Urothelium cell line (cell line): ENCODE results near the gene GRK3.
"Not testable (repeated sequence)": the region's sequence is repeated elsewhere in the genome, so short reads cannot be mapped to it uniquely, and the experiment has no call there.

Experiments
- DNase-seq: peaks from one replicate; pipeline ENCODE4 v3.0.0; 2011; ENCODE audit warnings: low spot score, mixed read lengths
- FAIRE-seq: peaks from 2 replicates; lab custom pipeline; 2011; peaks lifted over from hg19 to GRCh38; lab: Jason Lieb, UNC

Gene GRK3

DNA sequence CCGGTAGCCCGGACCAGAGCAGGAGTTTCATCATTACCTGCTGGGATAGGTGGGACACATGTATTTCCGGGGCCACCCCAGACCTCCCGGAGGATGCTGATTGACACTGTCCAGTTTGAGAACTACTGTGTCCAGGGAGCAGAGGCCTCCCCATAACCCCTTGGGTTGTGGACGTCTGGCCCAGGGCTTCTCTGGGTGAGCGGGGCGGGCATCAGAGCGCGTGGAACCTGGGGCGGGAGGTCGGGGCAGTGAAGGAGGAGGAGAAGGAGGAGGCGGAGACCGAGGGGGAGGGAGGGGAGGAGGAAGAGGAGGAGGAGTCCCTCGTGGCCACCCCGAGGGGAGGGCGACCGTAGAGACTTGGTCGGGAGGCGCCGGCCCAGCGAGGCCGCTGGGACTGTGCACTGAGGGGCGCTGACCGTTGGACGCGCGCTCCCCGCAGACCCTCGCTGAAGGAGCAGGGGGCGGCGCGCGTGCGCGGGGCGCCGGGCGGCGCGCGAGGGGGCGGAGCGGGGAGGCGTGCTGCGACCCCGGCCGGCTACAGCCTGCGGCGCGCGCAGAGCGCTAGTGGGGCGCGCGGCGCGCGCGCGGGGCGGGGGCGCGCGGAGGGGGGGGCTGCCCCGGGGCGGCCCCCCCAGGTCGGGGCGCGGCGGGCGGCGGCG is at the start of gene GRK3:
TSS of gene GRK3 (plus strand) at position 356 of the 659 bp plus-strand sequence. CDS start 366 bp downstream, outside the sequence.
- DNase-seq (peak; percentile 97), FAIRE-seq (peak; percentile 100)

DNA sequence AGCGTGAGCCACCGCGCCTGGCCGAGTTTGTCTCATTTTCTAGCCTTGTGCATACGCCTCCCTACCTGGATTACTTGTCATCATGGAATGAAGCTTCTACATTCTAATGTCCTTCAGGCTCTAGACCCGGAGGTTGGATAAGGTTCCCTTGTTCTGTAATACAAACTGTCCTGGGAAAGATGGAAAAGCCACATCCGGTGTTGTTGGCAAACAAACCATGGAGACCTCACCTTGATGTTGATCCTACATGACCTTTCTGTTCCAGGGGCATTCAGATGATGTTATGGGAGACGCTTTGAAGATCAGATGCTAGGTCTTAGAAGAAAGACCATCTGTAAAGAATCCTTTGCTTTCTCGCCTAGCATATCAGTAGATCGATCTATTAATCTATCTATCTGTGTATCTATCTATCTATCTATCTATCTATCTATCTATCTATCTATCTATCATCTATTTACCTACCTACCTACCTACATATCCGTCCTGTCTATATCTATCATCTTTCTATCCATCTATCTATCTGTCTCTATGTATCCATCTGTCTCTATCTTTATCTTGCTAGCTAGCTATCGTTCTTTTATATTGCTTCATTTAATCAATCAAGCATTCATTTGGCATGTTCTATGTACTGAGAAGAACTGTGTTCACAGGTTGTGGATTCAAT is 46.3 kb upstream of the GRK3 start:
- peak; percentile 99 for FAIRE-seq

GRCh38 chr22:25525376-25525775 is 39.1 kb upstream of the GRK3 start:
- DNase-seq: no peak
- peak; percentile 91 for FAIRE-seq

More for the DNA sequence above, 46.3 kb upstream of the GRK3 start:
- no peak for DNase-seq

GRCh38 chr22:25525804-25526584 is 38.5 kb upstream of the GRK3 start:
- not testable (repeated sequence) for DNase-seq, FAIRE-seq

DNA sequence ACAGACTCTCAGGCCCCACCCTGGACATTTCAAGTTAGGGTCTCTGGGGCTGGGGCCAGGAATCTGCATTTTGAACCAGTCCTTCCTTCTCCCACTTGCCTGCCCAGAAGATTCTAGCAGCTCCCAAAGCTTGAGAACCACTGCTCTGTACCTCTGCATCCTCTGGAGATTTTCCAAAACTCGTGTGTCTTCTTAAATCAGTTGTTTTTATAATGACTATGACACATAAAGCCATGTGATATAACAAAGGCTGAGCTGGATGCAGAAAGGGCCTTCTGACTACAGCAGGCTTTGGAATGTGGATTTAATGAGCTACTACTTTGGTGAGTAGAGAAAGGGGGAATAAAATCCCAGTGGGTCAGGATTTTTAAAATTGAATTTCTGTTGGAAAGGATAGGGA is 37.5 kb upstream of the GRK3 start:
- FAIRE-seq, DNase-seq: not testable (repeated sequence)

DNA sequence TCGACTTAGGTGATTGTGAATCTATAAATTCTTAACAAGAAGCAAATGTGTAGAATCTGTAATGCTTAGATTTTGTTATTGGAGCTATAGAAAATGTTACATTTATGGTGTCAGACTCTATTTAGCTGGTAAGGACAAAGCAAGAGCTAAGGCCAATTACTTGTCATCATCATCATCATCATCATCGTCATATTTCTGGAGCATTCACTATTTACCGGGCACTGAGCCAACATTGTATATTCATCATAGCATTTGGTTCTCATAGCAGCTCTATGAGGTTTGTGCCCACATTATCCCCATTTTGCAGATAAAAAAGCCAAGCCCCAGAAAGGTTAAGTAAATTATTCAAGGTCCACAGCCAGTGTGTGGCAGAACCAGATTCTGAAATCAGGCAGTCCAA is 36.4 kb upstream of the GRK3 start:
- FAIRE-seq: peak; percentile 96
- not testable (repeated sequence) for DNase-seq

DNA sequence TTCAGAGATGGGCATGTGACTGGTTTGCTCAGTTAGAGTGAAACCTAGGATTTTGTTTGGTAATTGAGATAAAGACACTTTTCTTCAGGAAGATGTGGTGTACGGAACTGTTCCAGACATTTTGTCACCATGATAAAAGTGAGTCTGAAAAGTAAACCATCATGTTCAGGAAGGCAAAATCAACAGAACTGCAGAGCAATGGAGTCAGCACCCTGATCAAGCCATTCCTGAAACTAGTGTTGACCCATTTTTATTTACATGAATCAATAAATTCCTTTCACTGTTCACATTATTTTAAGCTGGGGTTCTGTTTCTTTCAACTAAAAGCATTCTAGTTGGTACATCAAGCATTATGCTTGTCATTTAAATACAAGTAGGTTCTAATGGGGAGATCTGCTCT is 35.4 kb upstream of the GRK3 start:
- not testable (repeated sequence) for DNase-seq, FAIRE-seq

DNA sequence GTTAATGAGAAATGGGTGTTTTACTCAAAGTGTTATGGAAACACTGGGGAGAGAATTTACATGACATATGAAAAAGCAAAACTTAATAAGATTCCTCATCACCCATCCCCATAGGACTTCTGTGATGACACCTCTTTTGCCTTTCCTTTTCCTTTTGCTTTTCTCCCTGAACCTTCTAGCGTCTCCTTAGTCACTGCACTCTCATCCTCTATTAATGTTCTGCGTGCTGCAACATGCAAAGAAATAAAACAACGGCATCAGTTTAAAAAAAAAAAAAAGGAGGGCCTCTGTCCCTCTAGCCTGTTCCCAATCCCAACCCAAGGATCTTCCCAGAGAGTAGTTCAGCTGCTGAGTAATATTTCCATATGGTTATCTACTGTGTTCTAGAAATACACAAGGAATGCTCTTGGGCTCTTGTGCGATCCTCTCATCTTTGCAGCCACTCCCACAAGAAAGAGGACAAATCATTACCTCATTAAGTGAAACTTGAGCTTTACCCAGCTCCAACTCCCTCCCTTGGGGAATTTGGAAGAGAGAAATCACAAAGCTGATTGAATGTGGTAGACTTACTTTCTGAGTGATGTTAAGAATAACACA is 34.8 kb upstream of the GRK3 start:
- not testable (repeated sequence) for FAIRE-seq, DNase-seq

GRCh38 chr22:25531677-25532076 is 32.8 kb upstream of the GRK3 start:
- not testable (repeated sequence) for DNase-seq
- peak; percentile 99 for FAIRE-seq

DNA sequence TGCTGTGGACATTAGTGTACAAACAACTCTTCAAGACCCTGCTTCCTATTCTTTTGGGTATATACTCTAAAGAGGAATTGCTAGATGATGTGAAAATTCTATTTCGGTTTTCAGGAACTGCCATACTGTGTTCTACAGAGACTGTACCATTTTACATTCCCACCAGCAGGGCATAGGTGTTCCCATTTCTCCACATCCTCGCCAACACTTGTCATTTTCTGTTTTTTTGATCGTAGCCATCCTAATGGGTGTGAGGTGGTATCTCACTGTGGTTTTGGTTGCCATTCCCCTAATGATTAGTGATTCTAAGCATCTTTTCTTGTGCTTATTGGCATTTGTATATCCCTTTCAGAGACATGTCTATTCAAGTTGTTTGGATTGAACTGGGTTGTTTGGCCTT is 29.8 kb upstream of the GRK3 start:
- no peak for DNase-seq
- no peak for FAIRE-seq

DNA sequence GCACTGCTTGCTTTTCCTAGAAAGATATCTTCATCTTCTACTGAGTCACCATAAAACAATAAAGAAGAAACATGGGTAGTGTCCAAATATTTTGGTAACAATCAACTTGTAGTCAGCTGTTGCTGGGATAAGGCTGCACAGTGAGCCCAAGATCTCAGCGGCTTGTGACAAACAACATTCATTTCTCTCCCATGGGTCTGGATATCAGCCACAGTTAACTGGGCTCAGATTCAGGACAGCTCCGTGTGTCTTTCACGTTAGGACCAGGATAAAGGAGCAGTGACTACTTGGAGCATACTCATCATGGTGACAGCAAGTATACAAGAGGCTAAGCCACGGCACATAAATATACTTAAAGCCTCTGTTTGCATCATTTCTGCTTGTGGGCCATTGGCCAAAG is 27.9 kb upstream of the GRK3 start:
- peak; percentile 92 for FAIRE-seq
- DNase-seq: no peak

GRCh38 chr22:25540166-25540907 is 24.1 kb upstream of the GRK3 start:
- DNase-seq: no peak
- no peak for FAIRE-seq

GRCh38 chr22:25540908-25541660 is 23.4 kb upstream of the GRK3 start:
- DNase-seq (no peak), FAIRE-seq (peak; percentile 98)

DNA sequence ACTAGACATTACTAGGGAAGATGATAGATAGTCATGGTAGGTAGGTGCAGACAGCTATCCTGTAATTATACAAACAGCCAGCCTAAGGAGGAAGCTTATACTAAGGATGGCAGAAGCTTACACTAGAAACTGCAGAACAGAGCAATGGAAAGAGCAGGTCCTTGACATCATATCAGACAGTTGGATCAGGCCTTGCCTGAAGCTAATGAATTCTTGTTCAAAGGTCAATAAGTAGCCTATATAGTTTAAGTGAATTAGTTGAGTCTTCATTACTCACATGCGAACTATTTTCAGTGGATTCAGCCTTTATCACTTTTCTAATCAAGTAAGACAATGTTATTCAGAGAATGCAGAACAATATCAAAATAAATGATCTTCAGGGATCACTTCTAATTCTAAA is 22.3 kb upstream of the GRK3 start:
- FAIRE-seq (no peak), DNase-seq (no peak)

- DNase-seq (no peak), FAIRE-seq (peak; percentile 76)
Measured at GRCh38 chr22:25542720-25543402, 21.6 kb upstream of the GRK3 start.

DNA sequence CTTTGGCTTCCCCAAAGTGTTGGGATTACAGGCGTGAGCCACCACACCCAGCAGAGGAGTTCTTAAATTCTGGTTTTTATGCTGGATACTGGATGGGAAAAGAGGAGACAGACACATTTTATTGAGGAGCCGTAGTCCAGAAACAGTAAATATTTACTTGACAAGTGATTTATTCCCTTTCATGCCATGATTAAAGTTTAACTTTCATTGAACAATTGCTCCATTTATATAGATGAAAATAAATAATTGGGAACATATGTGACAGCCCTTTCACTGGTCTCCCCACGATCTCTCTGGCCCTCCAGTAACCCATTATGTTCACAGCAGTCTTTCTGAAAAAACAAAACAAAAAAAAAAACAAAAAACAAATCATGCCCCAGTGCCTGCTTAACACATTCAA is 19.3 kb upstream of the GRK3 start:
- DNase-seq (no peak), FAIRE-seq (no peak)

DNA sequence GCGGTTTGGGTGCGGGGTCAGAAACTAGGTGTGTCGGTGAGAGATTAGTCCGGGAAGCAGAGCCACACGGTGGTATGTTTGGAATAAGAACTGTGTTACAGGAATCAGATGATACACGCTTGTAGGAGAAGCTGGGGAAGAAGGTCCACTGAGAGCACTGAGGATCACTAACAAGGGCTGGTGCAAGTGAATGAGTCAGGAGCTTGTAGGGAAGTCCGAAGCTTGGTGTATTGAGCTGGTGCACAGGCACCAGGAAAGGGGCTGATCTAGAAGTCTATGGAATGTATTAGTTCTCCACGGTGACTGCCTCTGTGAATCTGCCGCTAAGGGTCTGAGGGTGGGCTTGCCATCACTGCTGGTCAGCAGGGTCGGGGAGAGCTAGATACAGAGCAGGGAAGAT is 18.8 kb upstream of the GRK3 start:
- FAIRE-seq (peak; percentile 82), DNase-seq (no peak)

- peak; percentile 94 for FAIRE-seq
Measured at GRCh38 chr22:25546242-25546641, 18.2 kb upstream of the GRK3 start.

GRCh38 chr22:25546751-25547150 is 17.7 kb upstream of the GRK3 start:
- DNase-seq (no peak), FAIRE-seq (no peak)

More at GRCh38 chr22:25546242-25546641, 18.2 kb upstream of the GRK3 start:
- DNase-seq: no peak
